ENCODE results near the gene MACROD2. TPM values are rescaled to one million over a fixed set of nuclear protein-coding genes. Genes with fewer than 3 reads are reported as not detected.
A peak's percentile ranks its signal among the peaks of the same experiment; 100 is the strongest.

The MACROD2 gene
- total RNA-seq, 1 experiment from 2014 or later, result 1.4 TPM

GRCh38 chr20:15642109-15642508 lies 1646.8 kb downstream of the MACROD2 start:
- TF ChIP-seq CTCF (conservative IDR thresholded peaks at IDR 0.05; ENCODE audit: low read depth, low read length) (no peak), EZH2 (IDR thresholded peaks at IDR 0.05; ENCODE audit: borderline replicate concordance, low read depth, low read length, poor library complexity, severe bottlenecking) (no peak)
- POLR2A ChIA-PET (ENCODE audit: low non-redundant PET), result no interaction called here
- peaks cover 5% of the 10 kb centered on the region for H3K9me3 ChIP-seq (ENCODE audit: low read depth, low read length, poor library complexity, severe bottlenecking)
- intact Hi-C loops (cut with micrococcal nuclease; ENCODE audit: unreplicated experiment), result no loop called here
- BruUV-seq (replicated peaks), result no TSS peak
- no peak overlapping the region for H3K4me3 ChIP-seq (ENCODE audit: low read depth, low read length, poor library complexity, severe bottlenecking)
- H3K4me1 ChIP-seq (ENCODE audit: insufficient read depth, low read length, poor library complexity, severe bottlenecking), result no peaks in the 10 kb centered on the region
- no peak for DNase-seq (ENCODE audit: low spot score)
- no peak overlapping the region for H3K27ac ChIP-seq (ENCODE audit: low read depth, low read length, poor library complexity, severe bottlenecking)
- H3K27me3 ChIP-seq (replicated peaks; ENCODE audit: insufficient read depth, low read depth, low read length, poor library complexity), result no peaks in the 10 kb centered on the region
- CTCF ChIA-PET, result no interaction called here
- no peaks in the 10 kb centered on the region for H3K36me3 ChIP-seq (ENCODE audit: insufficient read depth, low read length, poor library complexity, severe bottlenecking)

GRCh38 chr20:15642676-15643075 lies 1647.4 kb downstream of the MACROD2 start:
- H3K36me3 ChIP-seq (ENCODE audit: insufficient read depth, low read length, poor library complexity, severe bottlenecking), result no peaks in the 10 kb centered on the region
- intact Hi-C loops (cut with micrococcal nuclease; ENCODE audit: unreplicated experiment), result no loop called here
- no peaks in the 10 kb centered on the region for H3K4me1 ChIP-seq (ENCODE audit: insufficient read depth, low read length, poor library complexity, severe bottlenecking)

GRCh38 chr20:15643713-15644112 lies 1648.4 kb downstream of the MACROD2 start:
- intact Hi-C loops (cut with micrococcal nuclease; ENCODE audit: unreplicated experiment), result no loop called here
- BruUV-seq (replicated peaks), result no TSS peak

More at GRCh38 chr20:15642676-15643075, 1647.4 kb downstream of the MACROD2 start:
- Histone ChIP-seq H3K9me3 (ENCODE audit: low read depth, low read length, poor library complexity, severe bottlenecking) (peaks cover 5% of the 10 kb centered on the region), H3K27ac (ENCODE audit: low read depth, low read length, poor library complexity, severe bottlenecking) (no peak overlapping the region), H3K27me3 (replicated peaks; ENCODE audit: insufficient read depth, low read depth, low read length, poor library complexity) (no peaks in the 10 kb centered on the region), H3K4me3 (ENCODE audit: low read depth, low read length, poor library complexity, severe bottlenecking) (no peak overlapping the region)
- TF ChIP-seq CTCF (conservative IDR thresholded peaks at IDR 0.05; ENCODE audit: low read depth, low read length) (no peak), EZH2 (IDR thresholded peaks at IDR 0.05; ENCODE audit: borderline replicate concordance, low read depth, low read length, poor library complexity, severe bottlenecking) (no peak)
- no TSS peak for BruUV-seq (replicated peaks)
- POLR2A ChIA-PET (ENCODE audit: low non-redundant PET), result no interaction called here
- CTCF ChIA-PET, result no interaction called here
- no peak for DNase-seq (ENCODE audit: low spot score)

More at GRCh38 chr20:15643713-15644112, 1648.4 kb downstream of the MACROD2 start:
- no peak for TF ChIP-seq EZH2 (IDR thresholded peaks at IDR 0.05; ENCODE audit: borderline replicate concordance, low read depth, low read length, poor library complexity, severe bottlenecking)
- TF ChIP-seq CTCF (conservative IDR thresholded peaks at IDR 0.05; ENCODE audit: low read depth, low read length), result peak; percentile 38; the same call in 1 of the 2 replicates
- peak; percentile 1 for DNase-seq (ENCODE audit: low spot score)
- Histone ChIP-seq H3K27ac (ENCODE audit: low read depth, low read length, poor library complexity, severe bottlenecking) (no peak overlapping the region), H3K9me3 (ENCODE audit: low read depth, low read length, poor library complexity, severe bottlenecking) (peaks cover 5% of the 10 kb centered on the region), H3K27me3 (replicated peaks; ENCODE audit: insufficient read depth, low read depth, low read length, poor library complexity) (no peaks in the 10 kb centered on the region), H3K4me1 (ENCODE audit: insufficient read depth, low read length, poor library complexity, severe bottlenecking) (no peaks in the 10 kb centered on the region), H3K4me3 (ENCODE audit: low read depth, low read length, poor library complexity, severe bottlenecking) (no peak overlapping the region), H3K36me3 (ENCODE audit: insufficient read depth, low read length, poor library complexity, severe bottlenecking) (no peaks in the 10 kb centered on the region)
- POLR2A ChIA-PET (ENCODE audit: low non-redundant PET), result no interaction called here
- CTCF ChIA-PET, result no interaction called here
